HG02870 (cell line): Measurements from ENCODE around the gene MAP4K3.

Source experiments
- ATAC-seq: cut with Tn5 transposase; IDR thresholded peaks from one replicate; pipeline ENCODE4 v1.9.1; 2021; ENCODE audit warnings: mild to moderate bottlenecking, moderate library complexity; ENCODE audit not compliant: unreplicated experiment

MAP4K3 gene

GRCh38 chr2:39447266-39448168 is 10.4 kb upstream of the MAP4K3 start:
- ATAC-seq: no peak

GRCh38 chr2:39445934-39446333 is 8.8 kb upstream of the MAP4K3 start:
- no peak for ATAC-seq

GRCh38 chr2:39443009-39443408 is 5.9 kb upstream of the MAP4K3 start:
- ATAC-seq: no peak

- ATAC-seq: peak; percentile 24
Measured at GRCh38 chr2:39437522-39438296, 624 bp upstream of the MAP4K3 start.

- ATAC-seq: no peak
Measured at GRCh38 chr2:39435741-39436591, 1.1 kb downstream of the MAP4K3 start.

- ATAC-seq: no peak
Measured at GRCh38 chr2:39435234-39435633, 1.9 kb downstream of the MAP4K3 start.

GRCh38 chr2:39434233-39434897 is 2.7 kb downstream of the MAP4K3 start:
- no peak for ATAC-seq

GRCh38 chr2:39433586-39434195 is 3.4 kb downstream of the MAP4K3 start:
- no peak for ATAC-seq

- no peak for ATAC-seq
Measured at GRCh38 chr2:39432701-39433100, 4.4 kb downstream of the MAP4K3 start.

GRCh38 chr2:39431592-39432316 is 5.3 kb downstream of the MAP4K3 start:
- no peak for ATAC-seq

- ATAC-seq: no peak
Measured at GRCh38 chr2:39429746-39430145, 7.3 kb downstream of the MAP4K3 start.

GRCh38 chr2:39424951-39425350 is 12.1 kb downstream of the MAP4K3 start:
- no peak for ATAC-seq

- no peak for ATAC-seq
Measured at GRCh38 chr2:39422700-39423099, 14.4 kb downstream of the MAP4K3 start.

- no peak for ATAC-seq
Measured at GRCh38 chr2:39421354-39421753, 15.7 kb downstream of the MAP4K3 start.

GRCh38 chr2:39419282-39420223 is 17.5 kb downstream of the MAP4K3 start:
- ATAC-seq: no peak

GRCh38 chr2:39418491-39418890 is 18.6 kb downstream of the MAP4K3 start:
- no peak for ATAC-seq

- no peak for ATAC-seq
Measured at GRCh38 chr2:39416140-39416539, 20.9 kb downstream of the MAP4K3 start.

- no peak for ATAC-seq
Measured at GRCh38 chr2:39413063-39413737, 23.9 kb downstream of the MAP4K3 start.
